HG02759 (cell line): Measurements from ENCODE around the gene PMF1.

ENCODE experiments used
- ATAC-seq: cut with Tn5 transposase; IDR thresholded peaks from one replicate; pipeline ENCODE4 v1.9.1; 2021; ENCODE audit warnings: mild to moderate bottlenecking, moderate library complexity; ENCODE audit not compliant: unreplicated experiment

Gene PMF1

DNA sequence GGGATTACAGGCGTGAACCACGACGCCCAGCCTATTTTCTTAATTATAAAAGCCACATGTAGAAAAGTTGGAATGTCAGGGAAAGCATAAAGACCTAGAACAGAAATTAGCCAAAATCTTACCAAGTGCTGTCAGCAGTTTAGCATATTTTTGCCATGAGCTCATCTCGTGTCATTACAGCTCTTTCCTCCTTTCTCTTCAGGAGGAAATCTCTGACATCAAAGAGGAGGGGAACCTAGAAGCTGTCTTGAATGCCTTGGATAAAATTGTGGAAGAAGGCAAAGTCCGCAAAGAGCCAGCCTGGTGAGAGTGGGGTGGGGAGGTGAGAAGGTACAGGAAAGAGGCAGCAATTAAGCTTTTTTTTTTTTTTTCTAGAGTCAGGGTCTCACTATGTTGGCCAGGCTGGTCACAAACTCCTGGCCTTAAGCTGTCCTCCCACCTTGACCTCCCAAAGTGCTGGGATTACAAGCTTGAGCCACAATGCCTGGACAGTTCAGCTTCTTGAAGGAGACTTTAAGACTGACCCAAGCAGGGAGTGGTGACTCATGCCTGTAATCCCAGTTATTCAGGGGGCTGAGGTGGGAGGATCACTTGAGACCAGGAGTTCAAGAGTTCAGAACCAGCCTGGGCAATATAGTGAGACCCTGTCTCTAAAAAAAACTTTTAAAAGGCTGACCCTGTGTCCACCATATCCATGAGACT, 20.8 kb downstream of the PMF1 start:
- no peak for ATAC-seq

GRCh38 chr1:156236164-156236563, 23.4 kb downstream of the PMF1 start:
- ATAC-seq = no peak

- no peak for ATAC-seq
Observed at GRCh38 chr1:156238248-156238647, 25.4 kb downstream of the PMF1 start.

GRCh38 chr1:156241311-156241811, 28.6 kb downstream of the PMF1 start:
- no peak for ATAC-seq

GRCh38 chr1:156241926-156242325, 29.1 kb downstream of the PMF1 start, which contains the start of gene BGLAP:
BGLAP (plus strand) TSS chr1:156242184; CDS start chr1:156242232, 48 bp downstream.
- no peak for ATAC-seq

DNA sequence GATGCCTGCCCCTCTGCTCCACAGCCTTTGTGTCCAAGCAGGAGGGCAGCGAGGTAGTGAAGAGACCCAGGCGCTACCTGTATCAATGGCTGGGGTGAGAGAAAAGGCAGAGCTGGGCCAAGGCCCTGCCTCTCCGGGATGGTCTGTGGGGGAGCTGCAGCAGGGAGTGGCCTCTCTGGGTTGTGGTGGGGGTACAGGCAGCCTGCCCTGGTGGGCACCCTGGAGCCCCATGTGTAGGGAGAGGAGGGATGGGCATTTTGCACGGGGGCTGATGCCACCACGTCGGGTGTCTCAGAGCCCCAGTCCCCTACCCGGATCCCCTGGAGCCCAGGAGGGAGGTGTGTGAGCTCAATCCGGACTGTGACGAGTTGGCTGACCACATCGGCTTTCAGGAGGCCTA, 29.9 kb downstream of the PMF1 start:
- ATAC-seq = no peak

DNA sequence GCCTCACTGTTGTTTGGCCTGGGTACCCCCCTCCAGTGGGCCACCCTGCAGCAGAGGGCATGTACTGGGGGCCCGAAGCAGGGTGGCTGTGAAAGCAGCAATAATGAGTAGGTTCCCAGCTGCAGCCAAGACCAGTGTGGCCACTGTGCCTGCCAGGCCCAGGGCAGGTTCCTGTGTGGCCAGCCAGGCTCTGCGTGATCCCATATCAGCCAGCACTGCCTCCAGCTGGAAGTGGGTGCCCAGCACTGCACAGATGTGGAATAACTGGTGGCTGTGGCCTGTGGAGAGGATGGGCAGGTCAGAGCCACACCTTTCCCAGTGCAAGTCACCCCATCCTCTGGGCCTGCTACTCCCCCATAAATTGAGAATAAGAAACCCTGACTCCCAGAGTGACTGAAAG, 31.3 kb downstream of the PMF1 start:
- ATAC-seq = no peak

GRCh38 chr1:156244712-156245111, 31.9 kb downstream of the PMF1 start:
- no peak for ATAC-seq

DNA sequence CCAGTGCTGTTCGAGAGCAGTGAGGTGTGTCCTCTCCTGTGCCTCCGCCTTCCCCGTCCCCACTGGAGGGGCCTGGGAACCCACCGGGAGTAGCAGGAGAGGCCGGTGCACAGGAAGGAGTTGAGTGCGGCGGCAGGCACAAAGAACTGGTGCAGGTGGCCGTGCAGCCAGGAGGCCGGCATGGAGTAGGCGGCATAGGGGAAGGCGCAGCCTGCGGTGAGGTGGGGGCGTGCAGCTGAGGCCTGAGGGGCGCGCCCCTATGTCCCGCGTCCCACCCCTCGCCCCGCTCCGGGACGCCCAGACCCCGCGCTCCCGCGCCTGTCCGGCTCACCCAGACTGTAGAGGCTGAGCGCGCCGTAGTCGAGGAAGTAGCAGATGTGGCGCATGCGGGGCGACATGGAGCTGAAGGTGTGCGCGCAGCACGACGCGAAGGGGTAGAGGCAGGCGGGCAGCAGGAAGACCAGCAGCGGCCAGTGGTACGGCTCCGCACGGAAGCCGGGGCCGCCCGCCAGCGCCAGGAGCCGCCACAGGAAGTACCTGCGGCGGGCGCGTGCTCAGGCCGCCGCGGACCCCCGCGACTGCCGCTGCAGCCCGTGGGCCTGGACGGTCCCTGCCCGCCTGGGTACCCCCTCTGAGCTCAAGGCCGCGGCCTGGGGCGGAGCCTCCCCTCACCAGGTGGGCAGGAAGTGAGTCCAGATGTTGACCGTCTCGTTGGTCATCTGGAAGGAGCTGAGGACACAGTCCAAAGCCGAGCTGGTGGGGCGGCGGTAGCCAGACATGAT, 32.8 kb downstream of the PMF1 start:
- no peak for ATAC-seq

- ATAC-seq = no peak
Observed at GRCh38 chr1:156246241-156246780, 33.5 kb downstream of the PMF1 start.

DNA sequence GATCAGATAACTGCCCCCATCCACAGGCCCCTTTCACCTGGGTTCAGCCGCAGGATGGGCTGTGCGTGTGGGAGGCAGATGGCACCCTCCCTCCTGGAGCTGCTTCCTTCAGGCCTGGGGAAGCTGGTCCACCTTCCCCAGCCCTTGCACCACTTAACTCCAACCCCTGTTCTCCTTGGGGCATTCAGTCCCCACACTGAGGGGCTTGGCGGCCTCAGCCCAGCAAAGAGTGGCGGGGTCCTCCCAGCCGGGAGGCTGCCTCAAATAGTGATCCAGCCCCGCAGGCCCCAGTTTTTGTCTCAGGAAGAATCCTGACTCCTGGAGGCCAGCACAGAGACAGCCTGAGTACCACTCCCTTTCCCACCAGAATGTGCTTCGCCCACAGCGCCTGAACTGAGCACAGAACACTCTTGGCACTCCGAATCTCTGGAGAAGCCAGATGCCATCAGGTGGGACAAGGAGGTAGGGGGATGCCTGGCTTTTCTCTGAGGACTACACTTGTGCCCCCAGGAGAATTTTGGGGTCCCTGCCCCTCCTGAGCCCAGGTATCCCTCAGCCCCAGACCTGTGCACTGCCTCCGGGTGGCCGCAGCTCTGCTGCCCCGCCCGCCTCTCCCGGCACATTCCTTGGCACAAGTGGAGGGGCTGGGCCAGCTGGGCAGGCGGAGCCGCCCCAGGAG, 34.1 kb downstream of the PMF1 start:
- ATAC-seq = no peak

DNA sequence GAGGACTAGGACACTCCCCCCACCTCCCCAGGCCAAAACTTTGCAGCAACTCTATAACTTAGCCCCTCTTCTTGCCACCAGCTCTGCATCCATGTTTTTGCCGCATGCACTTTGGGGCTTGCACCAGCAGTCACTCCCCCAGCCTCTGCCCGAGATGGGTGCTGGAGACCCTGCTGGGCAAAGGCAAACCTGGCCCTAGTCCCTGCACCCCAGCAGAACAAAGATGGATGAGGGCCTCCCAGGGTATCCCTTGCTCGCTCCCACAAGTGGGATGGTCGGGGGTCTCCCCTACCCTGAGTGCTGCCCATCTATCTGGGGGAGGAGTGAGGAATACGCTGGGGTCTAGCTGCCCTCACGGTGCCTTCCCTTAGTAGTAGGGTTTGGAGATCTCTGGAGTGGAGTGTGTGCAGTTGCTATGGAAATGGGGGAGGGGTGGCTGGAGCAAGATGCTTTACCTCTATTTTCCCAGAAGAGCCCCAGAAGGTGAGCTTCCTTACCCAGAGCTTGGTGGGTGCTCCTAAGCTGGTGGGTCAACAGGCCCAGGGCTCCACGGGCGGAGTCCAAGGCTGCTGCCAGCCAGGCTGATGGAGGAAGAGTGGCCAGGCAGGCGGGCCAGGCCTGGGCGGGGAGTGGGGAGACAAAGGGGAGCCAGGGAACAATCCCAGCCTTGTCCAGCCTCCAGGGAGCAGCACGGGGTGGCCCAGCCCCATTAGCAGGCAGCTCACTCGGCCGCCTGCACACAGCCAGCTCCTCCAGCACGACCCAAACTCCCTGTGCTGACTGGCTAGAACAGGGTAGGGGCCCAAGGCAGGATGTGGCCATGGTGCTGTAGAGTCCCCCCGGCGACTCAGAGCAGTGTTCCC, 34.9 kb downstream of the PMF1 start, which contains the start of gene PAQR6:
Gene PAQR6, minus strand, starts transcription at position 597 of the 863 bp plus-strand sequence. CDS start 1,325 bp downstream, outside the sequence.
- no peak for ATAC-seq

DNA sequence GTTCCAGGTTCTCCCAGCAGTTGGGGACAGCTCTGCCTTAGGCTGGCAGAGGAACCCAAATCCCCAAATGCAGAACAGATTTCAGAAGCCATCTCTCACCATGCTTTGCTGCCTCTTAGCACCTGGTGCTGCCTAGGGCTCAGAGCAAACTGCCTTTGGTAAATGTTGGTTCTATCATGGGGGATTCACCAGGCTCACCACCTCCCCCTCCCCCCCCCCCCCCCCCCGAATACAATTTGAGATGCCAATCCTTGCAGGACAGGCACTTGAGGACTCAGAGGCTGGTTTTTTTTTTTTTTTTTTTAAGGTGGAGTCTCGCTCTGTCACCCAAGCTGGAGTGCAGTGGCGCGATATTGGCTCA, 35.5 kb downstream of the PMF1 start:
- no peak for ATAC-seq

DNA sequence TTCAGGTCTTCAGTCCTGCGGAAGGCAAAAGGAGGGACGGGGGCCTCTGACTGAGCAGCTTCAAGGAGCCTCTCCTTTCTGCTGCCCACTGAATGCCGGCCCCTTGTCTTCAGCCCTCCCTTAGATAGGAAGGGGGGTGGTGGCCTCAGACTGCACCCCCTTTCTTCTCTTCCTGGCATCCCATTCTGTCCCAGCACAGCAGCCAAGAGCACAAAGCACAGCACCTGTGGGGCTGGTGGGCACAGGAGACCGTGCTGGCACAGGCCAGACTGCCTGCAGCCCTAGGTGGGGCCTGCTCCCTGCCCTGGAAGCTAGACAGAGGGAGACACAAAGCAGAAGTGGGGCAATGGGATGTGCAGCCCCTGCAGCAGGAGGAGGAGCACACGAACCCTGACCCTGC, 36.8 kb downstream of the PMF1 start:
- no peak for ATAC-seq

DNA sequence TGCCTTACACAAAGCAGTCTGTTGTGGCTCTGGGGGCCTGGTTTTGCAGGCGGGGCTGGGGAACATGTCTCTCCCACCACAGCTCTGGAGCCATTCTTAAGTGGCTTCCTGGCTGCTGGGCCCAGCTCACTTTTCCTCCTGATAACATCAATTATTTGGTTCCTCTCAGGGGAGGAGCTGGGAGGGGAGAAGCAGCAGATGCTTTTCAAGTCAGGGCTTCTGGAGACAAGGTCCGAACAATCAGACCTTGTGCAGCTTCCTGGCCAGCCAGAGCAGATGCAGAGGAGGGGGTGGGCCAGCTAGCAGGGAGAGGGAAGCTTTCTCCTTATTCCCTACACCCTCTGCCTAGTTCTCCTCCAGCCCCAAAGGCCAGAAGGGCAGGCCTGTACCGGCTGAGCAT, 38.7 kb downstream of the PMF1 start:
- no peak for ATAC-seq

DNA sequence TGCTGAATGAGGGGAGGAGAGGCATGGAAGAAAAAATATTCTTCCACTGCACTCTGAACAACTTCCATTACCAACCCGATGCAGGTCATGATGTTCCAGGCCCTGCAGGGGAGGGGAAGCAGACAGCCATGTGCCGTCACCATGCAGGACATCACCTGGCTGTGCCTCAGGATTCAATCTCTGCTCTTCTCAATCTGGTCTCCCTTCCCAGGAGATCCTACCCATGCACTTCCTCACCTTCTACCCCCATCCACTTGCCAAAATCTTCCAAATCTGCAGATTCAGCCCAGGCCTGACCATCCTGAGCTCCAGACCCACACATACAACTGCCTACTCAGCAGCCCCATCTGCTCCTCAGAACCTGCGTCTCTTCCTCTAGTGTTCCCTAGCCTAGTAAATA, 40.8 kb downstream of the PMF1 start:
- ATAC-seq = no peak

DNA sequence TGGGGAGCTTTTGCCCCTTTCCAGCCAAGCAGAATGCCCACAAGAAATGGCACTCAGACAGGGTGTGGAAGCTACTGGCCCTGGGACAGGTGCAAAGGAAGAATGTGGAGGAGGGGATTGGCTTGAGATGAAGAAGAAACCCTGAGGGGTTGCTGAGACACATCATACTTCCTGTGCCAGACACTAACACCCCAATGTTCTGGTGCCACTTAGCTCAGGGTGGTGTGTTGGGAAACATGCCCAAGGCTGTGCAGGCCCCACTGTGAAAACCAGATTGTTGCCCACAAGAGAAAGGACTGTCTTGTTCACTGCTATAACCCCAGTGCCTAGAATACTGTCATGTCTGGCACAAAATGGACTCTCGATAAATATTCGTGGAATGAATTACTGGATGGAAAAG, 44.9 kb downstream of the PMF1 start:
- no peak for ATAC-seq

- no peak for ATAC-seq
Observed at GRCh38 chr1:156258859-156259258, 46.1 kb downstream of the PMF1 start.

DNA sequence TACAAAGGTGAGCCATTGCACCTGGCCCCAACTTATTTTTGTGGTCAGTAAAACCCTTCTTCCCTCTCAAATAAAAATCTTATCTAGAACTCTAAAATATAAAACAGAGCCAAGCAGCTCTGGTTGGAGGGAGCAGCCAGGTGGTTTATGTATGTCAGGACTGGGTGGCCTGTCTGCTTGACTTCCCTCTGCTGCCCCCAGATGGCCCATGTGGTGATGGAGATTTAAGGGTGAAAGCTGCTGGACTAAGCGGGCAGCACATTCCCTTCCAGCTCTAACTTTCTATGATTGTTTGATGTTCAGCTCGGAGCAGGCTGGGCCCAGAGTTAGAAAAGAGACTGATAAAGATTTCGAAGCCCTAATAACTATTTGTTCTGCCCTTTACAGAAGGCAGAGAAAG, 47.0 kb downstream of the PMF1 start:
- no peak for ATAC-seq

- ATAC-seq = no peak
Observed at GRCh38 chr1:156260896-156261295, 48.1 kb downstream of the PMF1 start.
